ENCODE results near the gene VARS1. TPM values are rescaled to one million over a fixed set of nuclear protein-coding genes. Genes with fewer than 3 reads are reported as not detected.
"Not testable (repeated sequence)": the region's sequence is repeated elsewhere in the genome, so short reads cannot be mapped to it uniquely, and the experiment has no call there.

Gene VARS1
- total RNA-seq, 3 donors from 2014 or later, result 19.2 to 35.4 (median 26.2) TPM

DNA sequence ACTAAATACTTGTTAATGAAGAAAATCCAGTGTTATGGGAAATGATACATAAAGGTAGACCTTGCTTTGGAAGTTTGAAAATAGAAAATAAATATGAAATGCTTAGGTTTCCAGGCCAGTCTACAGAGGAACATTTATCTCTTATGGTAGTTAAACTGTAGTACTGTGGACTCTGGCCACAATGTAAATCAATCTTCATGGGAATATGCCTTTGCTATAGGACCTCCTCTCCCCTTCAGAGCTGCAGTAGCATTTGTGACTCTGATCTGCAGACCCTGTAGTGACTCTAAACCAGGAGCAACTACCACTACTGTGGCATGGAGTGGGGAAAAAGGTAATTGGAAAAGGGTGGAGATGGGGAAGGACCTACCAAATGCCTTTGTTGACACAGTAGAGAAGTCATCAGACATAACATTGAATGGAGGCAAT, 24.3 kb upstream of the VARS1 start:
- H3K27ac ChIP-seq, result peak overlapping the region; percentile 44 to 75
- intact Hi-C loops (cut with DNase I; ENCODE audit: low total_unique reads), result no loop called here
- no peak for DNase-seq (ENCODE audit: low spot score in 2 of 2)
- no peaks in the 10 kb centered on the region for H3K9me3 ChIP-seq
- no peaks in the 10 kb centered on the region for H3K27me3 ChIP-seq
- peak overlapping the region in 2 of 3 donors; percentile 61 to 66 for H3K4me3 ChIP-seq
- TF ChIP-seq POLR2A (IDR thresholded peaks at IDR 0.05) (no peak), POLR2AphosphoS5 (IDR thresholded peaks at IDR 0.05) (no peak)
- TF ChIP-seq, protein P1, sequence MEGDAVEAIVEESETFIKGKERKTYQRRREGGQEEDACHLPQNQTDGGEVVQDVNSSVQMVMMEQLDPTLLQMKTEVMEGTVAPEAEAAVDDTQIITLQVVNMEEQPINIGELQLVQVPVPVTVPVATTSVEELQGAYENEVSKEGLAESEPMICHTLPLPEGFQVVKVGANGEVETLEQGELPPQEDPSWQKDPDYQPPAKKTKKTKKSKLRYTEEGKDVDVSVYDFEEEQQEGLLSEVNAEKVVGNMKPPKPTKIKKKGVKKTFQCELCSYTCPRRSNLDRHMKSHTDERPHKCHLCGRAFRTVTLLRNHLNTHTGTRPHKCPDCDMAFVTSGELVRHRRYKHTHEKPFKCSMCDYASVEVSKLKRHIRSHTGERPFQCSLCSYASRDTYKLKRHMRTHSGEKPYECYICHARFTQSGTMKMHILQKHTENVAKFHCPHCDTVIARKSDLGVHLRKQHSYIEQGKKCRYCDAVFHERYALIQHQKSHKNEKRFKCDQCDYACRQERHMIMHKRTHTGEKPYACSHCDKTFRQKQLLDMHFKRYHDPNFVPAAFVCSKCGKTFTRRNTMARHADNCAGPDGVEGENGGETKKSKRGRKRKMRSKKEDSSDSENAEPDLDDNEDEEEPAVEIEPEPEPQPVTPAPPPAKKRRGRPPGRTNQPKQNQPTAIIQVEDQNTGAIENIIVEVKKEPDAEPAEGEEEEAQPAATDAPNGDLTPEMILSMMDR (IDR thresholded peaks at IDR 0.05), result no peak
- H3K4me1 ChIP-seq, result peaks cover 0 to 4% of the 10 kb centered on the region in 2 donors
- H3K36me3 ChIP-seq, result no peaks in the 10 kb centered on the region

DNA sequence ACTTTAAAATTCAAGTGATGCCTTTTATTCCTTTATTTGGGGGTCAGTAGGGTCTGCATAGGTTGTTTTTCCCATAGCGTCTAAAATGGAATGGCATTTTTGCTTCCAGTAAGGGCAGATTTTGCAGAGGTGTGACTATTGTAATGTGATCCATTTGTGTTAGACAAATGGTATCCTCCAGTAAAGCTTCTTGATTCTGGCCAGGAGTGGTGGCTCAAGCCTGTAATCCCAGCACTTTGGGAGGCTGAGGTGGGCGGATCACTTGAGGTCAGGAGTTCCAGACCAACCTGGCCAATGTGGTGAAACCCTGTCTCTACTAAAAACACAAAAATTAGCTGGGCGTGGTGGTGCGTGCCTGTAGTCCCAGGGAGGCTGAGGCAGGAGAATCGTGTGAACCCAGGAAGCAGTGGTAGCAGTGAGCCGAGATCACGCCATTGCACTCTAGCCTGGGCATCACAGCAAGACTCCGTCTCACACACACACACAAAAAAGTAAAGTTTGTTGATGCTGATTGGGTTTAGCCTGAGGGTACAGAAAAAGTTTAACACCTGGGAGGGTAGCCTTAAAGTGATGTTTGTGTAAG, 22.5 kb upstream of the VARS1 start:
- DNase-seq (ENCODE audit: low spot score in 2 of 2); H3K36me3 ChIP-seq; intact Hi-C loops (cut with DNase I; ENCODE audit: low total_unique reads); H3K4me1 ChIP-seq; H3K9me3 ChIP-seq; H3K27me3 ChIP-seq: not testable (repeated sequence)
- peak overlapping the region; percentile 42 to 66 (median 61) for H3K4me3 ChIP-seq
- H3K27ac ChIP-seq, result peak overlapping the region; percentile 75 to 88
- peak in 1 of 3 donors; percentile 40 for TF ChIP-seq POLR2AphosphoS5 (IDR thresholded peaks at IDR 0.05)

DNA sequence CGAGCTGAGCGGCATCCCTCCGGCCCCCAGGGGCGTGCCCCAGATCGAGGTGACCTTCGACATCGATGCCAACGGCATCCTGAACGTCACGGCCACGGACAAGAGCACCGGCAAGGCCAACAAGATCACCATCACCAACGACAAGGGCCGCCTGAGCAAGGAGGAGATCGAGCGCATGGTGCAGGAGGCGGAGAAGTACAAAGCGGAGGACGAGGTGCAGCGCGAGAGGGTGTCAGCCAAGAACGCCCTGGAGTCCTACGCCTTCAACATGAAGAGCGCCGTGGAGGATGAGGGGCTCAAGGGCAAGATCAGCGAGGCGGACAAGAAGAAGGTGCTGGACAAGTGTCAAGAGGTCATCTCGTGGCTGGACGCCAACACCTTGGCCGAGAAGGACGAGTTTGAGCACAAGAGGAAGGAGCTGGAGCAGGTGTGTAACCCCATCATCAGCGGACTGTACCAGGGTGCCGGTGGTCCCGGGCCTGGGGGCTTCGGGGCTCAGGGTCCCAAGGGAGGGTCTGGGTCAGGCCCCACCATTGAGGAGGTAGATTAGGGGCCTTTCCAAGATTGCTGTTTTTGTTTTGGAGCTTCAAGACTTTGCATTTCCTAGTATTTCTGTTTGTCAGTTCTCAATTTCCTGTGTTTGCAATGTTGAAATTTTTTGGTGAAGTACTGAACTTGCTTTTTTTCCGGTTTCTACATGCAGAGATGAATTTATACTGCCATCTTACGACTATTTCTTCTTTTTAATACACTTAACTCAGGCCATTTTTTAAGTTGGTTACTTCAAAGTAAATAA, 21.8 kb upstream of the VARS1 start:
- intact Hi-C loops (cut with DNase I; ENCODE audit: low total_unique reads); H3K4me1 ChIP-seq; H3K9me3 ChIP-seq; DNase-seq (ENCODE audit: low spot score in 2 of 2); H3K27me3 ChIP-seq; H3K36me3 ChIP-seq: not testable (repeated sequence)
- peak overlapping the region; percentile 42 to 66 (median 61) for H3K4me3 ChIP-seq
- peak overlapping the region; percentile 75 to 88 for H3K27ac ChIP-seq

DNA sequence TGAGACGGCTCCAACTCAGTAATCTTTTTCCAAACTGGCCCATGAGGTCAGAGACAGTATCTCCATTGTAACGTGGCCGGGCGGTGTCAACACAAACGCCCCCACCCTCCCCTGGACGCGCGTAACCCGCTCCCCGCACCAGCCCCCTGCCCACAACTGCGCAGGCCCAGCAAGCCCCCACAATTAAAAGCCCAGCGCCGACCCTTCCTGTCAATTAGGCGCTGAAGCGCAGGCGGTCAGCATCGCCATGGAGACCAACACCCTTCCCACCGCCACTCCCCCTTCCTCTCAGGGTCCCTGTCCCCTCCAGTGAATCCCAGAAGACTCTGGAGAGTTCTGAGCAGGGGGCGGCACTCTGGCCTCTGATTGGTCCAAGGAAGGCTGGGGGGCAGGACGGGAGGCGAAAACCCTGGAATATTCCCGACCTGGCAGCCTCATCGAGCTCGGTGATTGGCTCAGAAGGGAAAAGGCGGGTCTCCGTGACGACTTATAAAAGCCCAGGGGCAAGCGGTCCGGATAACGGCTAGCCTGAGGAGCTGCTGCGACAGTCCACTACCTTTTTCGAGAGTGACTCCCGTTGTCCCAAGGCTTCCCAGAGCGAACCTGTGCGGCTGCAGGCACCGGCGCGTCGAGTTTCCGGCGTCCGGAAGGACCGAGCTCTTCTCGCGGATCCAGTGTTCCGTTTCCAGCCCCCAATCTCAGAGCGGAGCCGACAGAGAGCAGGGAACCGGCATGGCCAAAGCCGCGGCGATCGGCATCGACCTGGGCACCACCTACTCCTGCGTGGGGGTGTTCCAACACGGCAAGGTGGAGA, 19.7 kb upstream of the VARS1 start, which contains the start of the genes HSPA1A and HSPA1L:
TSS of gene HSPA1A (plus strand) at position 519 of the 814 bp plus-strand sequence. CDS start at position 733, 214 bp downstream.
TSS of gene HSPA1L (minus strand) at position 259 of the 814 bp plus-strand sequence. CDS start 3,311 bp downstream, outside the sequence.
- no peaks in the 10 kb centered on the region for H3K36me3 ChIP-seq
- peak; percentile 95 to 97 for DNase-seq (ENCODE audit: low spot score in 2 of 2)
- peak within 1 kb of the TSS; percentile 57 to 75 (median 64) for H3K4me3 ChIP-seq
- peaks cover 0 to 5% of the 10 kb centered on the region in 2 donors for H3K4me1 ChIP-seq
- H3K27ac ChIP-seq, result peak within 1 kb of the TSS; percentile 99 to 100
- TF ChIP-seq, protein P1 (IDR thresholded peaks at IDR 0.05), result no peak
- peak; percentile 99 for TF ChIP-seq POLR2A (IDR thresholded peaks at IDR 0.05)
- TF ChIP-seq POLR2AphosphoS5 (IDR thresholded peaks at IDR 0.05), result peak; percentile 100
- intact Hi-C loops (cut with DNase I; ENCODE audit: low total_unique reads), result no loop called here
- no peaks in the 10 kb centered on the region for H3K9me3 ChIP-seq
- H3K27me3 ChIP-seq, result no peaks in the 10 kb centered on the region

DNA sequence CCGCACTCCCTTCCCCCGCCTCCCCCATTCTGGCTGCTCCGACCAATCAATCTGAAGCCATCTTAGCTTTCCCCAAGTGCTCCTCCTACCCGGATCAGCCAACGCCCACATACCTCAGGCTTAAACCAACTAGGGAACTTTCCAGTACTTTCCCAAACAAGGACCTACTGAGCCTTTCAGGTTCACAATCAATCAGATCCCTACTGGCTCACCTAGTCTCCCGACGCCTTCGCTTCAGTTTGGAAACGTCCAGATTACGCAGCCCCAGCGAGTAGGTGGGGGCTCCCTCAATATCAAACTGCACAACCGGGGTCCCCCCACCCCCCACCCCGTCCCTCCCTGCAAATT, 19.1 kb upstream of the VARS1 start:
- H3K4me1 ChIP-seq, result peaks cover 0 to 5% of the 10 kb centered on the region in 2 donors
- H3K36me3 ChIP-seq, result no peaks in the 10 kb centered on the region
- peak overlapping the region; percentile 99 to 100 for H3K27ac ChIP-seq
- TF ChIP-seq POLR2A (IDR thresholded peaks at IDR 0.05) (peak; percentile 22), POLR2AphosphoS5 (IDR thresholded peaks at IDR 0.05) (peak; percentile 59 to 89 (median 87))
- TF ChIP-seq, protein P1 (IDR thresholded peaks at IDR 0.05), result no peak
- H3K27me3 ChIP-seq, result no peaks in the 10 kb centered on the region
- DNase-seq (ENCODE audit: low spot score in 2 of 2), result peak; percentile 97 to 98
- intact Hi-C loops (cut with DNase I; ENCODE audit: low total_unique reads), result no loop called here
- peak overlapping the region; percentile 57 to 75 (median 64) for H3K4me3 ChIP-seq
- H3K9me3 ChIP-seq, result no peaks in the 10 kb centered on the region
